Activated naive CD8-positive, alpha-beta T cell treated with anti-CD3 and anti-CD28 coated beads, Interleukin-2, amount 50 U/mL, for 16 hours (primary cell): ENCODE data around the gene FHL3.
A peak's percentile ranks its signal among the peaks of the same experiment; 100 is the strongest.
"Not testable (repeated sequence)": the region's sequence is repeated elsewhere in the genome, so short reads cannot be mapped to it uniquely, and the experiment has no call there.

ENCODE experiments used
- DNase-seq: peaks from one replicate; pipeline ENCODE4 v3.0.0-alpha.2; 2020; ENCODE audit warnings: low read depth, low spot score

FHL3 gene

GRCh38 chr1:38037221-38037939 is 32.1 kb upstream of the FHL3 start:
- DNase-seq: no peak

- no peak for DNase-seq
These were observed 29.6 kb upstream of the FHL3 start for GRCh38 chr1:38034871-38035270.

GRCh38 chr1:38032992-38033391 is 27.7 kb upstream of the FHL3 start:
- DNase-seq: not testable (repeated sequence)

- no peak for DNase-seq
These were observed 26.2 kb upstream of the FHL3 start for GRCh38 chr1:38031513-38031866.

- no peak for DNase-seq
These were observed 25.5 kb upstream of the FHL3 start for GRCh38 chr1:38030596-38031512.

GRCh38 chr1:38029685-38030511 is 24.6 kb upstream of the FHL3 start:
- DNase-seq: peak; percentile 38

GRCh38 chr1:38029081-38029681 is 23.9 kb upstream of the FHL3 start:
- no peak for DNase-seq

GRCh38 chr1:38028671-38029070 is 23.4 kb upstream of the FHL3 start:
- no peak for DNase-seq

- peak; percentile 42 for DNase-seq
These were observed 22.8 kb upstream of the FHL3 start for GRCh38 chr1:38028105-38028591.

- no peak for DNase-seq
These were observed 22.1 kb upstream of the FHL3 start for GRCh38 chr1:38027201-38028104.

- no peak for DNase-seq
These were observed 21.4 kb upstream of the FHL3 start for GRCh38 chr1:38026592-38027200.

GRCh38 chr1:38025664-38026063 is 20.4 kb upstream of the FHL3 start:
- DNase-seq: no peak

GRCh38 chr1:38025233-38025632 is 19.9 kb upstream of the FHL3 start:
- no peak for DNase-seq

GRCh38 chr1:38022810-38023209 is 17.5 kb upstream of the FHL3 start:
- no peak for DNase-seq

- no peak for DNase-seq
These were observed 16.7 kb upstream of the FHL3 start for GRCh38 chr1:38021969-38022368.

- DNase-seq: no peak
These were observed 15.1 kb upstream of the FHL3 start for GRCh38 chr1:38020396-38020795.

GRCh38 chr1:38018864-38019343 is 13.6 kb upstream of the FHL3 start:
- DNase-seq: no peak

GRCh38 chr1:38015978-38016725 is 10.8 kb upstream of the FHL3 start:
- no peak for DNase-seq
